CD4-positive, alpha-beta memory T cell (primary cell): ENCODE results near the gene PALMD. TPM values are rescaled to one million over a fixed set of nuclear protein-coding genes. Genes with fewer than 3 reads are reported as not detected.

Experiments used
- CTCF ChIA-PET: fragments of 350-600 bp; sonication (Branson Sonifier 250); formaldehyde crosslinking; loops from one replicate; lab custom pipeline; 2021; ENCODE audit warnings: inconsistent platforms; ENCODE audit not compliant: partially characterized antibody; lab: Charles Lee
- POLR2A ChIA-PET: fragments of 350-600 bp; sonication (Branson Sonifier 250); formaldehyde crosslinking; loops from one replicate; lab custom pipeline; 2021; ENCODE audit not compliant: partially characterized antibody; lab: Charles Lee
- DNase-seq, 5 donors: peaks; one replicate each; pipeline versions ENCODE4 v3.0.0 to v3.0.0-alpha.2; 2020 to 2022; ENCODE audit warnings: mixed read lengths in 1 of 5
- H3K27ac ChIP-seq: one replicate; pipeline ENCODE4 v1.7.0; 2013; ENCODE audit warnings: low read depth, low read length
- H3K27me3 ChIP-seq: 2 replicates; pipeline ENCODE4 v1.7.0; 2013; ENCODE audit warnings: mild to moderate bottlenecking, low read length, moderate library complexity; ENCODE audit not compliant: insufficient read depth
- H3K36me3 ChIP-seq: 2 replicates; pipeline ENCODE4 v1.7.0; 2013; ENCODE audit warnings: mild to moderate bottlenecking, low read length, moderate library complexity; ENCODE audit not compliant: insufficient read depth
- H3K4me1 ChIP-seq: 2 replicates; pipeline ENCODE4 v1.7.0; 2013; ENCODE audit warnings: mild to moderate bottlenecking, low read length, moderate library complexity; ENCODE audit not compliant: insufficient read depth
- H3K4me3 ChIP-seq, 2 donors: one replicate each; pipeline ENCODE4 v1.7.0; 2013; ENCODE audit warnings: low read length in 2 of 2, mild to moderate bottlenecking in 1 of 2
- H3K9me3 ChIP-seq, 2 donors: one replicate each; pipeline ENCODE4 v1.7.0; 2013; ENCODE audit warnings: low read length in 2 of 2, control low read depth in 1 of 2; ENCODE audit not compliant: control insufficient read depth in 1 of 2
- H3K27ac Mint-ChIP-seq, 7 donors: one replicate each; pipeline ENCODE4 v1.8.0; 2020 to 2021; ENCODE audit warnings: mixed read lengths in 7 of 7, mild to moderate bottlenecking in 6 of 7, inconsistent platforms in 3 of 7, moderate library complexity in 3 of 7
- H3K27me3 Mint-ChIP-seq, 2 donors: one replicate each; pipeline ENCODE4 v1.8.0; 2020 to 2021; ENCODE audit warnings: mixed read lengths in 2 of 2
- H3K36me3 Mint-ChIP-seq, 2 donors: one replicate each; pipeline ENCODE4 v1.8.0; 2020 to 2021; ENCODE audit warnings: mixed read lengths in 2 of 2, inconsistent platforms in 1 of 2, mild to moderate bottlenecking in 1 of 2
- H3K4me1 Mint-ChIP-seq, 4 donors: one replicate each; pipeline ENCODE4 v1.8.0; 2020 to 2021; ENCODE audit warnings: mixed read lengths in 4 of 4, mild to moderate bottlenecking in 1 of 4
- H3K4me3 Mint-ChIP-seq, 8 donors: one replicate each; pipeline ENCODE4 v1.8.0; 2020 to 2021; ENCODE audit warnings: mixed read lengths in 8 of 8, mild to moderate bottlenecking in 7 of 8, moderate library complexity in 6 of 8, inconsistent platforms in 3 of 8
- H3K9me3 Mint-ChIP-seq, 8 donors: one replicate each; pipeline ENCODE4 v1.8.0; 2020 to 2021; ENCODE audit warnings: mixed read lengths in 8 of 8, mild to moderate bottlenecking in 5 of 8, inconsistent platforms in 3 of 8, moderate library complexity in 1 of 8
- intact Hi-C: fragments of 100-400 bp; cut with micrococcal nuclease; formaldehyde crosslinking; loops from one replicate; pipeline ENCODE4 v1.15.1; 2023
- polyA plus RNA-seq, 2 donors: library from polyadenylated mRNA; unstranded; fragments of 300-500 nt; fragmentation: Illumina TruSeq; gene quantifications; one replicate each; pipeline ENCODE4 v1.2.3, GENCODE V29; 2021
- total RNA-seq, 2 experiments: library from RNA; stranded (reverse); gene quantifications; one replicate each; pipeline ENCODE4 v1.2.3, GENCODE V29; 2021

PALMD gene
- total and polyA plus RNA-seq, 4 experiments from 2014 or later = not detected

GRCh38 chr1:99727575-99728185 lies 81.8 kb downstream of the PALMD start:
- Mint-ChIP-seq H3K27me3 (peaks cover 3 to 4% of the 10 kb centered on the region in 2 donors), H3K4me3 (no peak overlapping the region), H3K27ac (no peak overlapping the region), H3K36me3 (no peaks in the 10 kb centered on the region), H3K9me3 (peaks cover 0 to 2% (median 0%) of the 10 kb centered on the region in 8 donors), H3K4me1 (no peaks in the 10 kb centered on the region)
- POLR2A ChIA-PET = no interaction called here
- no peaks in the 10 kb centered on the region for H3K9me3 ChIP-seq
- H3K27ac ChIP-seq = no peak overlapping the region
- CTCF ChIA-PET = interaction anchor here (1.2 kb wide), 1 partner anchor 10 kb away, joined by 3 read pairs; no protein-coding TSS in a partner anchor
- no peak overlapping the region for H3K4me3 ChIP-seq
- intact Hi-C loops = no loop called here
- no peaks in the 10 kb centered on the region for H3K4me1 ChIP-seq
- no peaks in the 10 kb centered on the region for H3K27me3 ChIP-seq
- no peak for DNase-seq
- H3K36me3 ChIP-seq = no peaks in the 10 kb centered on the region

- DNase-seq = no peak
- Histone ChIP-seq H3K4me1 (no peaks in the 10 kb centered on the region), H3K4me3 (no peak overlapping the region), H3K9me3 (no peaks in the 10 kb centered on the region), H3K27ac (no peak overlapping the region), H3K36me3 (no peaks in the 10 kb centered on the region), H3K27me3 (no peaks in the 10 kb centered on the region)
- intact Hi-C loops = no loop called here
- Mint-ChIP-seq H3K9me3 (peaks cover 0 to 2% (median 0%) of the 10 kb centered on the region in 8 donors), H3K27me3 (peaks cover 3 to 4% of the 10 kb centered on the region in 2 donors), H3K4me1 (no peaks in the 10 kb centered on the region), H3K27ac (no peak overlapping the region), H3K4me3 (no peak overlapping the region), H3K36me3 (no peaks in the 10 kb centered on the region)
- ChIA-PET POLR2A (no interaction called here), CTCF (interaction anchor here (0.9 to 1.2 kb wide), 2 partner anchors 11 to 25 kb away, joined by 3 read pairs; no protein-coding TSS in a partner anchor)
Measured at GRCh38 chr1:99728494-99729235, 82.8 kb downstream of the PALMD start.

- Mint-ChIP-seq H3K9me3 (peaks cover 0 to 2% (median 0%) of the 10 kb centered on the region in 8 donors), H3K27me3 (peaks cover 2 to 6% of the 10 kb centered on the region in 2 donors), H3K27ac (no peak overlapping the region), H3K36me3 (no peaks in the 10 kb centered on the region), H3K4me1 (no peaks in the 10 kb centered on the region), H3K4me3 (no peak overlapping the region)
- Histone ChIP-seq H3K27ac (no peak overlapping the region), H3K4me3 (no peak overlapping the region), H3K27me3 (no peaks in the 10 kb centered on the region), H3K9me3 (no peaks in the 10 kb centered on the region), H3K4me1 (no peaks in the 10 kb centered on the region), H3K36me3 (no peaks in the 10 kb centered on the region)
- intact Hi-C loops = no loop called here
- ChIA-PET CTCF (no interaction called here), POLR2A (no interaction called here)
- no peak for DNase-seq
Measured at GRCh38 chr1:99731384-99731783, 85.5 kb downstream of the PALMD start.

- Histone ChIP-seq H3K36me3 (no peaks in the 10 kb centered on the region), H3K4me1 (no peaks in the 10 kb centered on the region), H3K9me3 (no peaks in the 10 kb centered on the region), H3K4me3 (no peak overlapping the region), H3K27me3 (no peaks in the 10 kb centered on the region), H3K27ac (no peak overlapping the region)
- POLR2A ChIA-PET = no interaction called here
- intact Hi-C loops = no loop called here
- Mint-ChIP-seq H3K27ac (no peak overlapping the region), H3K27me3 (peaks cover 0 to 2% of the 10 kb centered on the region in 2 donors), H3K4me1 (no peaks in the 10 kb centered on the region), H3K36me3 (no peaks in the 10 kb centered on the region), H3K9me3 (no peaks in the 10 kb centered on the region), H3K4me3 (no peak overlapping the region)
- no peak for DNase-seq
- CTCF ChIA-PET = no interaction called here
Measured at GRCh38 chr1:99735852-99736251, 89.9 kb downstream of the PALMD start.

GRCh38 chr1:99737016-99737415 lies 91.1 kb downstream of the PALMD start:
- no peaks in the 10 kb centered on the region for H3K9me3 Mint-ChIP-seq
- Histone ChIP-seq H3K9me3 (no peaks in the 10 kb centered on the region), H3K4me1 (no peaks in the 10 kb centered on the region), H3K4me3 (no peak overlapping the region), H3K27me3 (no peaks in the 10 kb centered on the region), H3K36me3 (no peaks in the 10 kb centered on the region), H3K27ac (no peak overlapping the region)
- intact Hi-C loops = no loop called here
- H3K4me1 Mint-ChIP-seq = no peaks in the 10 kb centered on the region
- DNase-seq = no peak
- no peak overlapping the region for H3K27ac Mint-ChIP-seq
- no peak overlapping the region for H3K4me3 Mint-ChIP-seq
- no peaks in the 10 kb centered on the region for H3K36me3 Mint-ChIP-seq
- ChIA-PET POLR2A (no interaction called here), CTCF (no interaction called here)
- H3K27me3 Mint-ChIP-seq = peaks cover 0 to 2% of the 10 kb centered on the region in 2 donors

DNA sequence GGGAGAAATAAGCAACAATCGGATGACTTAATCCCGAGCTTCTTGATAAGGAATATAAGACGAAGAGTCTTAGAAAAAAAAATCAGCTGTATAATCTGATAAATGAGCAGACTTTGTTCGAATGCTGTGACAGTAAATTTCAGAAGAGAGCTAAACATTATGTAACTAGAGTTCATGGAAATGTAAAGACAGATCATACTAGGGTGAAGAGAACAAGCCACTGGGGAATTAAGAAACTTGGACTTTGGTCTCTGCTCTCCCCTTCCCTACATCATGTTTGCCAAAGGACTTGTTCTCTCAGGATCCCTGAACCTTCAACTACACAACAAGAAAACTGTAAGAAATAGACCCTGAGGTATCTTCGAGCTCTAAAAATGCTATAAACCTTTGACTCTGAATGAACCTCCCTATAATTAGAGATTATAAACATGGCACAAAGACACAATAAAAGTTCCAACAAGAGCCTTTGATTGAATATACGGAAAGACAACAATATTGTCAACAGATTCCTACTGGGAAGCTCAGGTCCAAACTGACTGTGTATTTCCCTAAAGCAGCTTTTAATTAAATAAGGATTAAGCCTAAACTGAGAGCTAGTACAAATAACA lies 93.0 kb downstream of the PALMD start:
- no peak overlapping the region for H3K4me3 ChIP-seq
- ChIA-PET CTCF (interaction anchor here (1.1 kb wide), 1 partner anchor 65 kb away, joined by 3 read pairs; no protein-coding TSS in a partner anchor), POLR2A (no interaction called here)
- no peak overlapping the region for H3K27ac ChIP-seq
- Mint-ChIP-seq H3K9me3 (no peaks in the 10 kb centered on the region), H3K36me3 (no peaks in the 10 kb centered on the region), H3K27me3 (peaks cover 0 to 2% of the 10 kb centered on the region in 2 donors), H3K27ac (no peak overlapping the region), H3K4me3 (no peak overlapping the region), H3K4me1 (no peaks in the 10 kb centered on the region)
- H3K27me3 ChIP-seq = no peaks in the 10 kb centered on the region
- no peaks in the 10 kb centered on the region for H3K9me3 ChIP-seq
- intact Hi-C loops = no loop called here
- no peak for DNase-seq
- no peaks in the 10 kb centered on the region for H3K4me1 ChIP-seq
- H3K36me3 ChIP-seq = no peaks in the 10 kb centered on the region

- Histone ChIP-seq H3K27ac (no peak overlapping the region), H3K4me1 (no peaks in the 10 kb centered on the region), H3K4me3 (no peak overlapping the region), H3K9me3 (no peaks in the 10 kb centered on the region), H3K27me3 (no peaks in the 10 kb centered on the region), H3K36me3 (no peaks in the 10 kb centered on the region)
- DNase-seq = no peak
- Mint-ChIP-seq H3K27me3 (no peaks in the 10 kb centered on the region), H3K27ac (no peak overlapping the region), H3K9me3 (no peaks in the 10 kb centered on the region), H3K36me3 (no peaks in the 10 kb centered on the region), H3K4me3 (no peak overlapping the region), H3K4me1 (no peaks in the 10 kb centered on the region)
- CTCF ChIA-PET = no interaction called here
- intact Hi-C loops = no loop called here
- POLR2A ChIA-PET = no interaction called here
Measured at GRCh38 chr1:99740141-99740540, 94.2 kb downstream of the PALMD start.
